IMR-90 (cell line): ENCODE measurements around the gene ASB1. TPM values are rescaled to one million over a fixed set of nuclear protein-coding genes. Genes with fewer than 3 reads are reported as not detected.

ENCODE experiments used
- ATAC-seq: fragments of 200-7000 bp; cut with Tn5 transposase; 2 replicates; pipeline ENCODE4 v1.9.1; 2020; ENCODE audit warnings: low read depth, mild to moderate bottlenecking, moderate library complexity
- BruUV-seq: library from RNA; stranded (reverse); fragments of 400-500 nt; replicated peaks from 2 replicates; lab custom pipeline; 2021; lab: Mats Ljungman, UMichigan
- CTCF ChIA-PET: fragments of 300-600 bp; formaldehyde crosslinking; extraction: SDS; loops from one replicate; lab custom pipeline; 2021; ENCODE audit warnings: antibody characterized with exemption; lab: Yijun Ruan, JAX
- POLR2A ChIA-PET: fragments of 300-600 bp; sonication (Branson Sonifier 250); formaldehyde crosslinking; loops from one replicate; lab custom pipeline; 2022; ENCODE audit warnings: antibody characterized with exemption; ENCODE audit not compliant: unreplicated experiment; lab: Charles Lee
- DNase-seq: peaks from one replicate; pipeline ENCODE4 v3.0.0; 2013
- H2AFZ ChIP-seq: replicated peaks from 2 replicates; pipeline ENCODE3; 2013; ENCODE audit warnings: low read length, mild to moderate bottlenecking; ENCODE audit not compliant: poor library complexity
- H2AK5ac ChIP-seq: 2 replicates; pipeline ENCODE4 v1.6.1; 2013; ENCODE audit warnings: low read depth, low read length, inconsistent platforms
- H2AK9ac ChIP-seq: replicated peaks from 2 replicates; pipeline ENCODE3; 2013; ENCODE audit warnings: mild to moderate bottlenecking, low read depth, low read length, moderate library complexity; ENCODE audit not compliant: poor library complexity
- H2BK120ac ChIP-seq: 2 replicates; pipeline ENCODE4 v1.6.1; 2013; ENCODE audit warnings: low read depth, low read length, inconsistent platforms
- H2BK15ac ChIP-seq: 3 replicates; pipeline ENCODE4 v1.6.1; 2013; ENCODE audit warnings: low read depth, low read length, inconsistent platforms
- H2BK20ac ChIP-seq: 2 replicates; pipeline ENCODE4 v1.6.1; 2013; ENCODE audit warnings: low read depth, mild to moderate bottlenecking, inconsistent platforms, low read length, moderate library complexity
- H2BK5ac ChIP-seq: 2 replicates; pipeline ENCODE4 v1.6.1; 2013; ENCODE audit warnings: mild to moderate bottlenecking, low read depth, low read length, inconsistent platforms; ENCODE audit not compliant: poor library complexity, severe bottlenecking
- H3K14ac ChIP-seq: replicated peaks from 2 replicates; pipeline ENCODE4 v1.6.1; 2013; ENCODE audit warnings: low read depth, low read length, inconsistent platforms
- H3K18ac ChIP-seq: 2 replicates; pipeline ENCODE4 v1.6.1; 2013; ENCODE audit warnings: low read depth, low read length, control low read depth
- H3K23ac ChIP-seq: 2 replicates; pipeline ENCODE4 v1.6.1; 2013; ENCODE audit warnings: low read depth, low read length, inconsistent platforms
- H3K27ac ChIP-seq: 2 replicates; pipeline ENCODE4 v1.5.1; 2013; ENCODE audit warnings: mild to moderate bottlenecking, control low read depth, low read length; ENCODE audit not compliant: insufficient read depth
- H3K27me3 ChIP-seq: 2 replicates; pipeline ENCODE4 v1.6.1; 2013; ENCODE audit warnings: low read length; ENCODE audit not compliant: control insufficient read depth, insufficient read depth
- H3K36me3 ChIP-seq: 2 replicates; pipeline ENCODE4 v1.6.1; 2013; ENCODE audit warnings: low read length, mixed read lengths; ENCODE audit not compliant: control insufficient read depth, insufficient read depth
- H3K4ac ChIP-seq: 2 replicates; pipeline ENCODE4 v1.6.1; 2013; ENCODE audit warnings: low read depth, low read length, inconsistent platforms
- H3K4me1 ChIP-seq: 2 replicates; pipeline ENCODE4 v1.6.1; 2013; ENCODE audit warnings: low read length, mixed read lengths; ENCODE audit not compliant: control insufficient read depth, insufficient read depth
- H3K4me2 ChIP-seq: 2 replicates; pipeline ENCODE4 v1.6.1; 2013; ENCODE audit warnings: low read depth, mild to moderate bottlenecking, control low read depth, low read length, moderate library complexity
- H3K4me3 ChIP-seq: 2 replicates; pipeline ENCODE4 v1.5.1; 2013; ENCODE audit warnings: low read depth, mild to moderate bottlenecking, control low read depth, low read length, moderate library complexity; ENCODE audit not compliant: insufficient read depth
- H3K56ac ChIP-seq: 2 replicates; pipeline ENCODE4 v1.6.1; 2013; ENCODE audit warnings: low read length, inconsistent platforms; ENCODE audit not compliant: insufficient read depth; ENCODE audit errors: extremely low read depth
- H3K79me1 ChIP-seq, 2 experiments: 2 replicates each; pipeline ENCODE4 v1.6.1; 2013; ENCODE audit warnings: low read length in 2 of 2, inconsistent platforms in 1 of 2, low read depth in 1 of 2
- H3K9ac ChIP-seq: 2 replicates; pipeline ENCODE4 v1.6.1; 2013; ENCODE audit warnings: low read depth, low read length, control low read depth
- H3K9me1 ChIP-seq: 2 replicates; pipeline ENCODE4 v1.6.1; 2013; ENCODE audit warnings: low read length, inconsistent platforms; ENCODE audit not compliant: insufficient read depth
- H3K9me3 ChIP-seq: 2 replicates; pipeline ENCODE4 v1.6.1; 2013; ENCODE audit warnings: low read length; ENCODE audit not compliant: control insufficient read depth, insufficient read depth
- H4K20me1 ChIP-seq: 2 replicates; pipeline ENCODE4 v1.6.1; 2013; ENCODE audit warnings: low read length, inconsistent platforms; ENCODE audit not compliant: insufficient read depth
- H4K5ac ChIP-seq: 2 replicates; pipeline ENCODE4 v1.6.1; 2013; ENCODE audit warnings: mild to moderate bottlenecking, low read depth, low read length, control low read depth
- H4K8ac ChIP-seq, 2 experiments: 2 replicates each; pipeline ENCODE4 v1.6.1; 2013; ENCODE audit warnings: low read depth in 2 of 2, low read length in 2 of 2, control low read depth in 1 of 2, inconsistent platforms in 1 of 2
- H4K91ac ChIP-seq: 2 replicates; pipeline ENCODE4 v1.6.1; 2013; ENCODE audit warnings: low read depth, low read length, inconsistent platforms; ENCODE audit not compliant: insufficient read depth
- BHLHE40 ChIP-seq: fragments of 150-350 bp; IDR thresholded peaks from 2 replicates; pipeline ENCODE4 v1.6.1; 2016; ENCODE audit warnings: mild to moderate bottlenecking, low read depth, low read length
- CEBPB ChIP-seq: IDR thresholded peaks from 2 replicates; pipeline ENCODE4 v1.6.1; 2012; ENCODE audit warnings: low read depth, low read length, improper control_type of control experiment
- CTCF ChIP-seq: conservative IDR thresholded peaks from 2 replicates; pipeline ENCODE4 v1.5.1; 2012; ENCODE audit warnings: mild to moderate bottlenecking, low read depth, low read length, improper control_type of control experiment
- ELK1 ChIP-seq: fragments of 150-350 bp; IDR thresholded peaks from 2 replicates; pipeline ENCODE4 v1.6.1; 2016; ENCODE audit warnings: low read depth, mild to moderate bottlenecking, low read length, moderate library complexity, borderline replicate concordance
- FOS ChIP-seq: fragments of 150-350 bp; IDR thresholded peaks from 2 replicates; pipeline ENCODE4 v1.6.1; 2016; ENCODE audit warnings: low read depth, low read length
- MAFK ChIP-seq: IDR thresholded peaks from 2 replicates; pipeline ENCODE4 v1.6.1; 2012; ENCODE audit warnings: low read depth, low read length, improper control_type of control experiment
- MAZ ChIP-seq: IDR thresholded peaks from 2 replicates; pipeline ENCODE4 v1.6.1; 2012; ENCODE audit warnings: low read depth, mild to moderate bottlenecking, low read length, improper control_type of control experiment, moderate library complexity, borderline replicate concordance
- MXI1 ChIP-seq: IDR thresholded peaks from 2 replicates; pipeline ENCODE4 v1.6.1; 2012; ENCODE audit warnings: low read depth, mild to moderate bottlenecking, low read length, moderate library complexity, borderline replicate concordance
- NFE2L2 ChIP-seq: fragments of 150-350 bp; IDR thresholded peaks from 2 replicates; pipeline ENCODE4 v1.6.1; 2016; ENCODE audit warnings: low read depth, mild to moderate bottlenecking, low read length
- POLR2A ChIP-seq: IDR thresholded peaks from 2 replicates; pipeline ENCODE4 v1.6.1; 2012; ENCODE audit warnings: mild to moderate bottlenecking, low read depth, low read length
- RAD21 ChIP-seq: IDR thresholded peaks from 2 replicates; pipeline ENCODE4 v1.6.1; 2012; ENCODE audit warnings: low read length, improper control_type of control experiment
- RCOR1 ChIP-seq: IDR thresholded peaks from 2 replicates; pipeline ENCODE4 v1.6.1; 2012; ENCODE audit warnings: mild to moderate bottlenecking, low read length, improper control_type of control experiment; ENCODE audit not compliant: insufficient replicate concordance
- RFX5 ChIP-seq: IDR thresholded peaks from 2 replicates; pipeline ENCODE4 v1.8.0; 2012; ENCODE audit warnings: low read depth, mild to moderate bottlenecking, low read length, moderate library complexity
- SMC3 ChIP-seq: fragments of 150-350 bp; IDR thresholded peaks from 2 replicates; pipeline ENCODE4 v1.6.1; 2016; ENCODE audit warnings: low read depth, mild to moderate bottlenecking, antibody characterized with exemption, low read length, moderate library complexity
- USF2 ChIP-seq: fragments of 150-350 bp; IDR thresholded peaks from 2 replicates; pipeline ENCODE4 v1.6.1; 2017; ENCODE audit warnings: mild to moderate bottlenecking, antibody characterized with exemption, low read length, low read depth
- WGBS, 2 experiments: methylation state at CpG; one replicate each; pipeline versions ENCODE4 v1.1.5 to v1.1.7; 2013; ENCODE audit warnings: missing lambda C conversion rate in 2 of 2; ENCODE audit not compliant: insufficient read length in 1 of 2; ENCODE audit errors: extremely low coverage in 2 of 2; 5-methylcytosine and 5-hydroxymethylcytosine counted together
- dilution Hi-C: fragments of 300-500 bp; cut with HindIII; formaldehyde crosslinking; loops from one replicate; pipeline ENCODE4 v1.14.3; 2018; ENCODE audit warnings: low sequenced_read_pairs; ENCODE audit not compliant: unreplicated experiment
- in situ Hi-C: fragments of 300-500 bp; cut with MboI; formaldehyde crosslinking; loops from 3 replicates; pipeline ENCODE4 v1.14.3; 2019; ENCODE audit warnings: low sequenced_read_pairs, inconsistent platforms, mixed read lengths
- intact Hi-C: fragments of 100-400 bp; cut with micrococcal nuclease; formaldehyde crosslinking; loops from 2 replicates; pipeline ENCODE4 v1.10.0; 2022
- polyA plus RNA-seq, 3 experiments: library from polyadenylated mRNA; depleted of rRNA; stranded (reverse); fragments of >200 nt; gene quantifications; 2 replicates each; pipeline ENCODE4 v1.2.3, GENCODE V29; 2012; ENCODE audit warnings: low replicate concordance in 1 of 3
- total RNA-seq: library from RNA; depleted of rRNA; stranded (reverse); fragments of >200 nt; gene quantifications from 2 replicates; pipeline ENCODE4 v1.2.3, GENCODE V29; 2012

ASB1 gene
- total and polyA plus RNA-seq, 2 of the 4 experiments (the other 2 are of a cell fraction): 23.5 to 37.3 TPM

GRCh38 chr2:238433300-238433915 is 6.7 kb downstream of the ASB1 start:
- peak overlapping the region; percentile 88 to 97 for H4K8ac ChIP-seq
- no peak for TF ChIP-seq SMC3
- no peak for TF ChIP-seq NFE2L2
- TF ChIP-seq ELK1: no peak
- no peak for TF ChIP-seq MAFK
- TF ChIP-seq MAZ: no peak
- TF ChIP-seq MXI1: no peak
- no peak for TF ChIP-seq RAD21
- no peak for TF ChIP-seq POLR2A
- TF ChIP-seq RCOR1: no peak
- TF ChIP-seq CEBPB: no peak
- no peak for TF ChIP-seq RFX5
- no peak for TF ChIP-seq USF2
- TF ChIP-seq BHLHE40: no peak
- no peak for TF ChIP-seq FOS
- no peak for TF ChIP-seq CTCF
- H3K23ac ChIP-seq: peak overlapping the region; percentile 94
- peaks cover 20% of the 10 kb centered on the region for H3K9me1 ChIP-seq
- peak overlapping the region; percentile 78 for H3K27ac ChIP-seq
- WGBS, 2 experiments: 98% methylated on average over 9 of the region's 14 CpGs; no CpG with 5 or more reads in 1 of the 2 experiments
- DNase-seq: no peak
- peaks cover 19 to 35% of the 10 kb centered on the region in 2 experiments; a peak in 3 of 4 replicates for H3K79me1 ChIP-seq
- H3K9me3 ChIP-seq: 0 out of 2 replicates have a peak, but pooled peaks cover 4% of the 10 kb centered on the region
- no peak overlapping the region for H3K4me2 ChIP-seq
- H4K20me1 ChIP-seq: peaks cover 10% of the 10 kb centered on the region
- in situ Hi-C loops (no loop called here), intact Hi-C loops (loop anchor here (5.0 kb wide), 2 partner anchors 56 to 146 kb away; partner anchors contain the start of gene PER2), dilution Hi-C loops (no loop called here)
- ATAC-seq: no peak
- H2BK5ac ChIP-seq: peak overlapping the region; percentile 98
- H2BK120ac ChIP-seq: peak overlapping the region; percentile 98
- H2AK5ac ChIP-seq: peak overlapping the region; percentile 98
- H3K4ac ChIP-seq: peak overlapping the region; percentile 99
- peaks cover 29% of the 10 kb centered on the region for H3K36me3 ChIP-seq
- peak overlapping the region; percentile 90 for H3K14ac ChIP-seq
- no peak overlapping the region for H3K4me3 ChIP-seq
- BruUV-seq: no TSS peak
- peaks cover 26% of the 10 kb centered on the region for H3K4me1 ChIP-seq
- H4K91ac ChIP-seq: peak overlapping the region; percentile 98
- peak overlapping the region; percentile 88; the same call in 2 of the 3 replicates for H2BK15ac ChIP-seq
- H3K27me3 ChIP-seq: no peaks in the 10 kb centered on the region
- peak overlapping the region; percentile 95 for H2AK9ac ChIP-seq
- peak overlapping the region; percentile 73 for H2AFZ ChIP-seq
- peak overlapping the region; percentile 85 for H3K56ac ChIP-seq
- ChIA-PET POLR2A (no interaction called here), CTCF (no interaction called here)
- peak overlapping the region; percentile 42 for H4K5ac ChIP-seq
- H3K9ac ChIP-seq: peak overlapping the region; percentile 21
- peak overlapping the region; percentile 94 for H2BK20ac ChIP-seq
- peak overlapping the region; percentile 18 for H3K18ac ChIP-seq
